GM21825 (cell line): ENCODE measurements around the gene PTPRG.

Experiments
- ATAC-seq: cut with Tn5 transposase; IDR thresholded peaks from one replicate; pipeline ENCODE4 v1.9.1; 2021; ENCODE audit warnings: mild to moderate bottlenecking, moderate library complexity; ENCODE audit not compliant: unreplicated experiment

The PTPRG gene

GRCh38 chr3:61853912-61854311 lies 292.5 kb downstream of the PTPRG start:
- ATAC-seq = no peak

GRCh38 chr3:61855211-61855610 lies 293.8 kb downstream of the PTPRG start:
- no peak for ATAC-seq

GRCh38 chr3:61857297-61857696 lies 295.9 kb downstream of the PTPRG start:
- no peak for ATAC-seq

- ATAC-seq = no peak
These were observed 296.7 kb downstream of the PTPRG start for GRCh38 chr3:61858054-61858453.

- no peak for ATAC-seq
These were observed 300.0 kb downstream of the PTPRG start for GRCh38 chr3:61861410-61861809.

GRCh38 chr3:61862614-61863289 lies 301.4 kb downstream of the PTPRG start:
- ATAC-seq = no peak

- ATAC-seq = no peak
These were observed 302.2 kb downstream of the PTPRG start for GRCh38 chr3:61863579-61863978.

- no peak for ATAC-seq
These were observed 303.5 kb downstream of the PTPRG start for GRCh38 chr3:61864886-61865285.

- ATAC-seq = no peak
These were observed 304.2 kb downstream of the PTPRG start for GRCh38 chr3:61865466-61866152.

- no peak for ATAC-seq
These were observed 304.8 kb downstream of the PTPRG start for GRCh38 chr3:61866153-61866542.

- ATAC-seq = no peak
These were observed 305.6 kb downstream of the PTPRG start for GRCh38 chr3:61866961-61867461.

GRCh38 chr3:61868499-61868898 lies 307.1 kb downstream of the PTPRG start:
- ATAC-seq = no peak

- ATAC-seq = no peak
These were observed 308.0 kb downstream of the PTPRG start for GRCh38 chr3:61869371-61869770.

- no peak for ATAC-seq
These were observed 310.3 kb downstream of the PTPRG start for GRCh38 chr3:61871644-61872043.

GRCh38 chr3:61872077-61872706 lies 310.8 kb downstream of the PTPRG start:
- ATAC-seq = no peak

- ATAC-seq = no peak
These were observed 313.9 kb downstream of the PTPRG start for GRCh38 chr3:61875046-61875844.

- no peak for ATAC-seq
These were observed 314.8 kb downstream of the PTPRG start for GRCh38 chr3:61875976-61876671.

- no peak for ATAC-seq
These were observed 315.4 kb downstream of the PTPRG start for GRCh38 chr3:61876797-61877196.

- ATAC-seq = peak; percentile 98
These were observed 316.2 kb downstream of the PTPRG start for GRCh38 chr3:61877359-61878138.

- no peak for ATAC-seq
These were observed 320.9 kb downstream of the PTPRG start for GRCh38 chr3:61882253-61882652.
